T-helper 17 cell (primary cell): ENCODE data around the gene NDEL1. TPM values are rescaled to one million over a fixed set of nuclear protein-coding genes. Genes with fewer than 3 reads are reported as not detected.
A peak's percentile ranks its signal among the peaks of the same experiment; 100 is the strongest.

Experiments
- ATAC-seq: fragments of 150-1000 bp; cut with Tn5 transposase; 2 replicates; pipeline ENCODE4 v1.10.0; 2021; ENCODE audit warnings: mild to moderate bottlenecking, moderate library complexity
- DNase-seq, 3 donors: peaks; one replicate each; pipeline versions ENCODE4 v3.0.0 to v3.0.0-alpha.2; 2020 to 2021
- H3K9me3 ChIP-seq: one replicate; pipeline ENCODE4 v1.7.0; 2013; ENCODE audit warnings: low read length, mild to moderate bottlenecking; ENCODE audit not compliant: control insufficient read depth, poor library complexity, severe bottlenecking
- H3K27ac Mint-ChIP-seq: one replicate; pipeline ENCODE4 v1.8.0; 2022; ENCODE audit warnings: mild to moderate bottlenecking, moderate library complexity, mixed read lengths
- H3K27me3 Mint-ChIP-seq: one replicate; pipeline ENCODE4 v1.8.0; 2022; ENCODE audit warnings: mixed read lengths
- H3K36me3 Mint-ChIP-seq: one replicate; pipeline ENCODE4 v1.8.0; 2022; ENCODE audit warnings: low read depth, mixed read lengths
- H3K4me1 Mint-ChIP-seq: one replicate; pipeline ENCODE4 v1.8.0; 2022; ENCODE audit warnings: mild to moderate bottlenecking, mixed read lengths
- H3K4me3 Mint-ChIP-seq: one replicate; pipeline ENCODE4 v1.8.0; 2022; ENCODE audit warnings: mild to moderate bottlenecking, moderate library complexity, mixed read lengths
- total RNA-seq, 4 donors: library from RNA in 2 of 4; stranded (reverse) in 2 of 4; gene quantifications; one replicate each; pipeline ENCODE4 v1.2.3 and lab custom pipeline; 2022 to 2026

NDEL1 gene
- total RNA-seq, 2 donors from 2014 or later, result 259 to 267 TPM

GRCh38 chr17:8421571-8421970 is 14.1 kb upstream of the NDEL1 start:
- peaks cover 3% of the 10 kb centered on the region for H3K4me1 Mint-ChIP-seq
- ATAC-seq (no peak), DNase-seq (no peak)
- peaks cover 71% of the 10 kb centered on the region for H3K27me3 Mint-ChIP-seq
- H3K9me3 ChIP-seq, result no peaks in the 10 kb centered on the region
- no peak overlapping the region for H3K4me3 Mint-ChIP-seq
- no peak overlapping the region for H3K27ac Mint-ChIP-seq
- peaks cover 2% of the 10 kb centered on the region for H3K36me3 Mint-ChIP-seq

- H3K36me3 Mint-ChIP-seq, result peaks cover 2% of the 10 kb centered on the region
- DNase-seq, result no peak
- peaks cover 55% of the 10 kb centered on the region for H3K27me3 Mint-ChIP-seq
- no peaks in the 10 kb centered on the region for H3K9me3 ChIP-seq
- H3K27ac Mint-ChIP-seq, result no peak overlapping the region
- H3K4me3 Mint-ChIP-seq, result no peak overlapping the region
- peaks cover 5% of the 10 kb centered on the region for H3K4me1 Mint-ChIP-seq
- no peak for ATAC-seq
Observed at GRCh38 chr17:8426094-8426720, 9.5 kb upstream of the NDEL1 start.

- no peaks in the 10 kb centered on the region for H3K9me3 ChIP-seq
- ATAC-seq (no peak), DNase-seq (no peak)
- Mint-ChIP-seq H3K4me1 (peaks cover 5% of the 10 kb centered on the region), H3K4me3 (no peak overlapping the region), H3K27ac (no peak overlapping the region), H3K27me3 (peaks cover 49% of the 10 kb centered on the region), H3K36me3 (peaks cover 2% of the 10 kb centered on the region)
Observed at GRCh38 chr17:8426802-8427201, 8.9 kb upstream of the NDEL1 start.

- Mint-ChIP-seq H3K4me1 (peaks cover 4% of the 10 kb centered on the region), H3K36me3 (no peaks in the 10 kb centered on the region), H3K27me3 (peaks cover 23% of the 10 kb centered on the region), H3K4me3 (no peak overlapping the region), H3K27ac (no peak overlapping the region)
- H3K9me3 ChIP-seq, result no peaks in the 10 kb centered on the region
- DNase-seq (no peak), ATAC-seq (no peak)
Observed at GRCh38 chr17:8430966-8431365, 4.7 kb upstream of the NDEL1 start.

GRCh38 chr17:8436169-8436843 is 622 bp downstream of the NDEL1 start:
- Mint-ChIP-seq H3K27ac (peak overlapping the region; percentile 98), H3K4me3 (peak overlapping the region; percentile 98), H3K27me3 (no peaks in the 10 kb centered on the region), H3K36me3 (peaks cover 2% of the 10 kb centered on the region), H3K4me1 (peaks cover 27% of the 10 kb centered on the region)
- no peaks in the 10 kb centered on the region for H3K9me3 ChIP-seq
- DNase-seq (peak in 2 of 3 donors; percentile 50 to 53), ATAC-seq (peak; percentile 55)

- DNase-seq, result no peak
- H3K9me3 ChIP-seq, result no peaks in the 10 kb centered on the region
- Mint-ChIP-seq H3K27ac (peak overlapping the region; percentile 98), H3K36me3 (peaks cover 2% of the 10 kb centered on the region), H3K27me3 (no peaks in the 10 kb centered on the region), H3K4me1 (peaks cover 32% of the 10 kb centered on the region), H3K4me3 (peak overlapping the region; percentile 98)
- no peak for ATAC-seq
Observed at GRCh38 chr17:8436844-8437171, 1.1 kb downstream of the NDEL1 start.

GRCh38 chr17:8438441-8438840 is 2.8 kb downstream of the NDEL1 start:
- Mint-ChIP-seq H3K4me3 (peak overlapping the region; percentile 64), H3K36me3 (peaks cover 2% of the 10 kb centered on the region), H3K4me1 (peaks cover 41% of the 10 kb centered on the region), H3K27me3 (no peaks in the 10 kb centered on the region), H3K27ac (peak overlapping the region; percentile 98)
- no peak for DNase-seq
- no peaks in the 10 kb centered on the region for H3K9me3 ChIP-seq
- no peak for ATAC-seq

GRCh38 chr17:8439681-8440080 is 4.0 kb downstream of the NDEL1 start:
- peak overlapping the region; percentile 28 for H3K4me3 Mint-ChIP-seq

GRCh38 chr17:8441690-8442089 is 6.0 kb downstream of the NDEL1 start:
- H3K27me3 Mint-ChIP-seq, result no peaks in the 10 kb centered on the region
- peak overlapping the region; percentile 77 for H3K27ac Mint-ChIP-seq
- no peak for DNase-seq
- peak overlapping the region; percentile 41 for H3K4me3 Mint-ChIP-seq
- no peaks in the 10 kb centered on the region for H3K36me3 Mint-ChIP-seq
- no peaks in the 10 kb centered on the region for H3K9me3 ChIP-seq
- no peak for ATAC-seq
- H3K4me1 Mint-ChIP-seq, result peaks cover 41% of the 10 kb centered on the region

More at GRCh38 chr17:8439681-8440080, 4.0 kb downstream of the NDEL1 start:
- Mint-ChIP-seq H3K4me1 (peaks cover 46% of the 10 kb centered on the region), H3K27ac (peak overlapping the region; percentile 77), H3K27me3 (no peaks in the 10 kb centered on the region), H3K36me3 (peaks cover 2% of the 10 kb centered on the region)
- DNase-seq (no peak), ATAC-seq (no peak)
- no peaks in the 10 kb centered on the region for H3K9me3 ChIP-seq

- DNase-seq, result no peak
- no peak overlapping the region for H3K27ac Mint-ChIP-seq
- no peak for ATAC-seq
- H3K27me3 Mint-ChIP-seq, result no peaks in the 10 kb centered on the region
- H3K9me3 ChIP-seq, result no peaks in the 10 kb centered on the region
- H3K4me1 Mint-ChIP-seq, result peaks cover 42% of the 10 kb centered on the region
- no peak overlapping the region for H3K4me3 Mint-ChIP-seq
- no peaks in the 10 kb centered on the region for H3K36me3 Mint-ChIP-seq
Observed at GRCh38 chr17:8442310-8442709, 6.6 kb downstream of the NDEL1 start.

- no peaks in the 10 kb centered on the region for H3K27me3 Mint-ChIP-seq
- no peaks in the 10 kb centered on the region for H3K9me3 ChIP-seq
- H3K36me3 Mint-ChIP-seq, result no peaks in the 10 kb centered on the region
- DNase-seq (no peak), ATAC-seq (no peak)
- peaks cover 40% of the 10 kb centered on the region for H3K4me1 Mint-ChIP-seq
- H3K27ac Mint-ChIP-seq, result peak overlapping the region; percentile 51
- H3K4me3 Mint-ChIP-seq, result no peak overlapping the region
Observed at GRCh38 chr17:8443756-8444155, 8.1 kb downstream of the NDEL1 start.

GRCh38 chr17:8444494-8444893 is 8.8 kb downstream of the NDEL1 start:
- ATAC-seq, result no peak
- Mint-ChIP-seq H3K4me1 (peaks cover 39% of the 10 kb centered on the region), H3K27me3 (no peaks in the 10 kb centered on the region), H3K4me3 (no peak overlapping the region), H3K27ac (no peak overlapping the region), H3K36me3 (peaks cover 2% of the 10 kb centered on the region)
- H3K9me3 ChIP-seq, result no peaks in the 10 kb centered on the region
- no peak for DNase-seq

GRCh38 chr17:8445536-8445935 is 9.9 kb downstream of the NDEL1 start:
- Mint-ChIP-seq H3K27me3 (no peaks in the 10 kb centered on the region), H3K4me3 (no peak overlapping the region), H3K27ac (no peak overlapping the region), H3K4me1 (peaks cover 33% of the 10 kb centered on the region), H3K36me3 (peaks cover 2% of the 10 kb centered on the region)
- DNase-seq, result no peak
- ATAC-seq, result no peak
- no peaks in the 10 kb centered on the region for H3K9me3 ChIP-seq

GRCh38 chr17:8447799-8448198 is 12.1 kb downstream of the NDEL1 start:
- no peak overlapping the region for H3K27ac Mint-ChIP-seq
- ATAC-seq (no peak), DNase-seq (no peak)
- peaks cover 18% of the 10 kb centered on the region for H3K4me1 Mint-ChIP-seq
- H3K36me3 Mint-ChIP-seq, result peaks cover 4% of the 10 kb centered on the region
- H3K9me3 ChIP-seq, result no peaks in the 10 kb centered on the region
- no peaks in the 10 kb centered on the region for H3K27me3 Mint-ChIP-seq
- H3K4me3 Mint-ChIP-seq, result no peak overlapping the region
